ENCODE measurements around the gene UBXN1.
"Not testable (repeated sequence)": the region's sequence is repeated elsewhere in the genome, so short reads cannot be mapped to it uniquely, and the experiment has no call there.

The UBXN1 gene

DNA sequence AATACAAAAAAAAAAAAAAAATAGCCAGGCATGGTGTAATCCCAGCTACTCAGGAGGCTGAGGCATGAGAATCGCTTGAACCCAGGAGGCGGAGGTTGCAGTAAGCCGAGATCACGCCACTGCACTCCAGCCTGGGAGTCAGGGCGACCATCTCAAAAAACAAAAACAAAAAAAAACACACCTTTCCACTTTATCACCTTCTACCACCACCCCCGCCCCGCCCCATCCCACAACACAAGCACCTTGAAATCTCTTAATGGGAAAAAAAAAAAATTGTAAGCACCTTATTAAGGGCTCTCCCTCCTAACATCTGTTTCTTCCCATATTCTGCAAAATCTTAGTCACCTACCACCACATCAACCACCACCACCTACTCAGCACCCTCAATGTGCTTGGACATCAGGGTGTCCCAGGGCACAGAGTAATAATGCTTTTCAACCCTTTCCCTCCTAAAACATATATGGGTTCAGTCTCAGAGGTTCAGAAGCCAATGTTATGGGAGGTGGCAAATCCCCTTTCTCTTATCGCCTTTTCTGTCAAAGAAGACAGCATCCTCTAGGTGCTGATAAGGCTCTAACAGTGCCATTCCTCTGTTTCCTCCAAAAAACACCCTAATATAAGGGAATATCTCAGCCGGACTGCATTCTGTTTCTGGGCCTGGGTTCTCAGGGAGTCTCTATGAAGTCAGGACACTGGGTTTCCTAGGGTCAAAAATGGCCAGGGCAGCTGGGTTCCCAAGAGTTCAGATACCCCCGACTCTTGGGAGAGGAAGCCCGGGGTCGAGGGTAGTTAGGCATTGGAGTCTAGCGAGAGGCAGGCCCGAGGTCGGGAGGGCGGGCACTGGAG is 26.5 kb downstream of the UBXN1 start:
- in situ Hi-C loops (cut with MboI; ENCODE audit: low pct_unique_long_range_greater_than_20kb, low sequenced_read_pairs, unreplicated experiment): no loop called here
- no peak for DNase-seq (ENCODE audit: low spot score)
- TF ChIP-seq, protein P1, sequence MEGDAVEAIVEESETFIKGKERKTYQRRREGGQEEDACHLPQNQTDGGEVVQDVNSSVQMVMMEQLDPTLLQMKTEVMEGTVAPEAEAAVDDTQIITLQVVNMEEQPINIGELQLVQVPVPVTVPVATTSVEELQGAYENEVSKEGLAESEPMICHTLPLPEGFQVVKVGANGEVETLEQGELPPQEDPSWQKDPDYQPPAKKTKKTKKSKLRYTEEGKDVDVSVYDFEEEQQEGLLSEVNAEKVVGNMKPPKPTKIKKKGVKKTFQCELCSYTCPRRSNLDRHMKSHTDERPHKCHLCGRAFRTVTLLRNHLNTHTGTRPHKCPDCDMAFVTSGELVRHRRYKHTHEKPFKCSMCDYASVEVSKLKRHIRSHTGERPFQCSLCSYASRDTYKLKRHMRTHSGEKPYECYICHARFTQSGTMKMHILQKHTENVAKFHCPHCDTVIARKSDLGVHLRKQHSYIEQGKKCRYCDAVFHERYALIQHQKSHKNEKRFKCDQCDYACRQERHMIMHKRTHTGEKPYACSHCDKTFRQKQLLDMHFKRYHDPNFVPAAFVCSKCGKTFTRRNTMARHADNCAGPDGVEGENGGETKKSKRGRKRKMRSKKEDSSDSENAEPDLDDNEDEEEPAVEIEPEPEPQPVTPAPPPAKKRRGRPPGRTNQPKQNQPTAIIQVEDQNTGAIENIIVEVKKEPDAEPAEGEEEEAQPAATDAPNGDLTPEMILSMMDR (IDR thresholded peaks at IDR 0.05; ENCODE audit: extremely low read depth, insufficient read depth, missing control alignments): no peak

DNA sequence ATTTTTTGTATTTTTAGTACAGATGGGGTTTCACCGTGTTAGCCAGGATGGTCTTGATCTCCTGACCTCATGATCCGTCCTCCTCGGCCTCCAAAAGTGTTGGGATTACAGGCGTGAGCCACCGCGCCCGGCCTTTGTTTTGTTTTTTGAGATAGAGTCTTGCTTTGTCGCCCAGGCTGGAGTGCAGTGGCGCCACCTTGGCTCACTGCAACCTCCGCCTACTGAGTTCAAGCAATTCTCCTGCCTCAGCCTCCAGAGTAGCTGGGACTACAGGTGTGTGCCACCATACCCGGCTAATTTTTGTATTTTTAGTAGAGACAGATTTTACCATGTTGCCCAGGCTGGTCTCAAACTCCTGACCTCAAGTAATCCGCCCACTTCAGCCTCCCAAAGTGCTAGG is 28.6 kb downstream of the UBXN1 start:
- DNase-seq (ENCODE audit: low spot score); in situ Hi-C loops (cut with MboI; ENCODE audit: low pct_unique_long_range_greater_than_20kb, low sequenced_read_pairs, unreplicated experiment): not testable (repeated sequence)

DNA sequence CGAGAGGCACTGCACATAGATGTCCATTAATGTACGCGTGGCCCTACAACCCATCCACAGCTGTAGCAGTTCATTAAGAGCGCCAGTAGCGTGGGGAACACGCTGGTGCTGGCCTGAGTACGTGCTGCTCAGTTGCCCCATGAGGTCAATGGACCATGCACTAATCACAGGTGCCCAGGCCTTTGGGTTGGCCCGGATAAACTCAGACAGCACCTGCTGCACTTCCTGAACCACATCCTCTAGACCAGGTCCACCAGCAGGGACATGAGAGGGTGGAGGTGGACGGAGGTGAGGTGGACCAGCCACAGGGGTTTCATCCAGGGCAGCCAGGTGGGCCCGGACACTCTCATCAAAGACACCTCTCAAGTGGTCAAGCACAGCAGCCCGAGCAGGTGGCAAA is 29.4 kb downstream of the UBXN1 start:
- DNase-seq (ENCODE audit: low spot score): no peak
- in situ Hi-C loops (cut with MboI; ENCODE audit: low pct_unique_long_range_greater_than_20kb, low sequenced_read_pairs, unreplicated experiment): no loop called here
- TF ChIP-seq, protein P1 (IDR thresholded peaks at IDR 0.05; ENCODE audit: extremely low read depth, insufficient read depth, missing control alignments): no peak

DNA sequence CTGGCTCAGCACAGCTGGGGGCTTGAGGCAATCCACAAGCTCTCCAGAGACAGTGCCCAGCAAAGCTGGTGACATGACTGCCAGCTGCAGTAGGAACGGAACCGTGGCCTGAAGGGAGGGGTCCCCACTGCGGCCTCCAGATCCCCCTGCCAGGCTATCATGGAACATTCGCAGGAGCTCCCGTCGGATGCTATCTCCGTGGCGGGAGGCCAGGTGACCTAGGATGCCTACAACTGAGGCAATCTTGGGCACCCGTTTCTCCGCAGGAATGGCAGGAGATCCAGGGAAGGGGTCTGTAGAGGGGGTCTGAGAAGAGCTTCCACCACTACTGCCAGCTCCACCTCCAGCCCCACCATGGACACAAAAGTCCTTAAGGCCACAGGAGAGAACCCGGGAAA is 29.9 kb downstream of the UBXN1 start:
- TF ChIP-seq, protein P1 (IDR thresholded peaks at IDR 0.05; ENCODE audit: extremely low read depth, insufficient read depth, missing control alignments): no peak
- in situ Hi-C loops (cut with MboI; ENCODE audit: low pct_unique_long_range_greater_than_20kb, low sequenced_read_pairs, unreplicated experiment): no loop called here
- no peak for DNase-seq (ENCODE audit: low spot score)

DNA sequence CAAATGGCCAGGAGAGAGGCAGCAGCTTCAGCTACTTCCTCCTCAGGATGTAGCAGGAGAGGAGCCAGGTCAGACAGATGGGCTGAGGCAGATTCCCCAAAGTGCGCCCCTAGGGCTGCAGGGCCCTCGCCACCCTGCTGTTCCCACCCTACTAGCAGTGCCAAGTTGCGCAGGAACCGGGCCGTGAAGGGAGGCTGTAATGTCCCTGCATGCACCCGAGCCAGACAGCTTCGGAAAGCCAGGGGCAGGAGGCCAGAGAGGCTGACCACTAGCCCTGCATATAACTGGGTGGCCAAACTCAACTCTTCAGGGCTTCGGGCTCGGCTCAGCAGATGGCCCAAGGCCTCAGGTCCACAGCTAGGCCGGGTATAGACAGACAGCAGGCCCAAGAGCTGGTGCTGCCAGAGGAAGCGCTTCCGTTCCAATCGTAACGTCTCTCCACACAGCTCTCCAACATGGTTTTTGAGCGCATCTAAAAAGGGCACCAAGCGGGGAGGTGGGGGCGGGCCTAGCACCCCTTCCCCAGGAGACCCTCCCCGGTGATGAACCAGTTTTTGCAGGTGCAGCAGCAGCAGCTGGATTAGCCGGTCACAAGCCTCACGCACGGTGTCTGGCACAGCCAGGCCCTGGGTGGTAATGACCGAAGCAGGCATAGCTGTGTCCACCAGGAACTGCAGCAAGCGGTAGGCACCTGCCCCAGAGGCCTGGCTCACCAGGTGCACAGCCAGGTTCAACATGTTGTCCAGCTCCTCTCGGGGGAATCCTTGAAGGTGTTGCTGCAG is 30.5 kb downstream of the UBXN1 start:
- DNase-seq (ENCODE audit: low spot score): no peak
- in situ Hi-C loops (cut with MboI; ENCODE audit: low pct_unique_long_range_greater_than_20kb, low sequenced_read_pairs, unreplicated experiment): no loop called here
- TF ChIP-seq, protein P1 (IDR thresholded peaks at IDR 0.05; ENCODE audit: extremely low read depth, insufficient read depth, missing control alignments): no peak

DNA sequence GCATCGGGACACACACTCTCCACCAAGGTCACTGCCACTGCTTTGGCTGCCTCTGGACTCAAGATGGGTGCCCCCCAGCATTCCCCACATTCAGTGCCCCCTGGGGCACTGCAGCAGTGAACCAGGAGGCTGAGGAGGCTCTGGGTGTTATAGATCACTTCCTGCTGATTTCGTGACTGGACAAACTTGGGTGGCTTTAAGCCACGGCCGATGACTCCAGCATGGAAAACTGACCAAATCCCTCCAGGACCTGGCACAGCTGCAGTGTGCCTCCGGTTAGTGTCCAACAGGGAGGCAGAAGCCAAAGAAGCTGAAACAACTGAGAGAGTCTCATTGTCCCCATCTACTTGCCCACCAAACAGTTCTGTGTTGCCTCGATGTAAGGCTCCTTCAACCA is 31.3 kb downstream of the UBXN1 start:
- no peak for DNase-seq (ENCODE audit: low spot score)
- TF ChIP-seq, protein P1 (IDR thresholded peaks at IDR 0.05; ENCODE audit: extremely low read depth, insufficient read depth, missing control alignments): no peak
- in situ Hi-C loops (cut with MboI; ENCODE audit: low pct_unique_long_range_greater_than_20kb, low sequenced_read_pairs, unreplicated experiment): no loop called here

Measured in GM13977 (cell line).